Mesendoderm (in vitro differentiated cells): Measurements from ENCODE around the gene C12orf43.
"Not testable (repeated sequence)": the region's sequence is repeated elsewhere in the genome, so short reads cannot be mapped to it uniquely, and the experiment has no call there.

Experiments used
- DNase-seq: peaks from one replicate; pipeline ENCODE4 v3.0.0; 2013
- H2AK5ac ChIP-seq: 2 replicates; pipeline ENCODE4 v1.6.1; 2013; ENCODE audit warnings: low read length, inconsistent platforms
- H2BK120ac ChIP-seq: 2 replicates; pipeline ENCODE4 v1.6.1; 2013; ENCODE audit warnings: low read depth, mild to moderate bottlenecking, low read length, moderate library complexity, mixed read lengths
- H2BK15ac ChIP-seq: replicated peaks from 2 replicates; pipeline ENCODE4 v1.6.1; 2013; ENCODE audit warnings: low read depth, mild to moderate bottlenecking, moderate library complexity
- H2BK5ac ChIP-seq: 2 replicates; pipeline ENCODE4 v1.6.1; 2013; ENCODE audit warnings: low read length, inconsistent platforms
- H3K18ac ChIP-seq: 2 replicates; pipeline ENCODE4 v1.6.1; 2013; ENCODE audit warnings: mild to moderate bottlenecking, low read length, mixed read lengths
- H3K23ac ChIP-seq: one replicate; pipeline ENCODE4 v1.6.1; 2013; ENCODE audit warnings: low read length
- H3K27ac ChIP-seq: 2 replicates; pipeline ENCODE4 v1.5.1; 2013; ENCODE audit warnings: low read depth, mild to moderate bottlenecking, inconsistent platforms, low read length, moderate library complexity
- H3K27me3 ChIP-seq: 2 replicates; pipeline ENCODE4 v1.6.1; 2013; ENCODE audit warnings: low read length, control low read depth, mild to moderate bottlenecking, inconsistent platforms; ENCODE audit not compliant: insufficient read depth, poor library complexity
- H3K36me3 ChIP-seq: 2 replicates; pipeline ENCODE4 v1.6.1; 2013; ENCODE audit warnings: low read length, inconsistent platforms; ENCODE audit not compliant: control insufficient read depth, insufficient read depth
- H3K4ac ChIP-seq: one replicate; pipeline ENCODE4 v1.6.1; 2013; ENCODE audit warnings: low read depth, mild to moderate bottlenecking, low read length, moderate library complexity
- H3K4me1 ChIP-seq: 2 replicates; pipeline ENCODE4 v1.6.1; 2013; ENCODE audit warnings: low read depth, low read length, inconsistent platforms; ENCODE audit not compliant: control insufficient read depth
- H3K4me2 ChIP-seq: 2 replicates; pipeline ENCODE4 v1.6.1; 2013; ENCODE audit warnings: low read length
- H3K4me3 ChIP-seq: 2 replicates; pipeline ENCODE4 v1.5.1; 2013; ENCODE audit warnings: mild to moderate bottlenecking, low read length
- H3K56ac ChIP-seq: one replicate; pipeline ENCODE4 v1.6.1; 2013; ENCODE audit warnings: low read length
- H3K79me1 ChIP-seq: 2 replicates; pipeline ENCODE4 v1.6.1; 2013; ENCODE audit warnings: low read length, inconsistent platforms
- H3K79me2 ChIP-seq: 2 replicates; pipeline ENCODE4 v1.6.1; 2013; ENCODE audit warnings: mild to moderate bottlenecking, low read length; ENCODE audit not compliant: control insufficient read depth, insufficient read depth
- H3K9ac ChIP-seq: 2 replicates; pipeline ENCODE4 v1.6.1; 2013; ENCODE audit warnings: low read length, inconsistent platforms
- H4K5ac ChIP-seq: one replicate; pipeline ENCODE4 v1.6.1; 2013; ENCODE audit warnings: low read length
- H4K8ac ChIP-seq: one replicate; pipeline ENCODE4 v1.6.1; 2013; ENCODE audit warnings: low read depth, mild to moderate bottlenecking, control low read depth, low read length, moderate library complexity
- WGBS: extraction: QIAGEN DNeasy Blood & Tissue Kit; methylation state at CpG from one replicate; pipeline ENCODE4 v1.1.7; 2013; ENCODE audit warnings: low lambda C conversion rate, missing lambda C conversion rate; ENCODE audit not compliant: insufficient coverage; ENCODE audit errors: extremely low coverage; 5-methylcytosine and 5-hydroxymethylcytosine counted together

Gene C12orf43

DNA sequence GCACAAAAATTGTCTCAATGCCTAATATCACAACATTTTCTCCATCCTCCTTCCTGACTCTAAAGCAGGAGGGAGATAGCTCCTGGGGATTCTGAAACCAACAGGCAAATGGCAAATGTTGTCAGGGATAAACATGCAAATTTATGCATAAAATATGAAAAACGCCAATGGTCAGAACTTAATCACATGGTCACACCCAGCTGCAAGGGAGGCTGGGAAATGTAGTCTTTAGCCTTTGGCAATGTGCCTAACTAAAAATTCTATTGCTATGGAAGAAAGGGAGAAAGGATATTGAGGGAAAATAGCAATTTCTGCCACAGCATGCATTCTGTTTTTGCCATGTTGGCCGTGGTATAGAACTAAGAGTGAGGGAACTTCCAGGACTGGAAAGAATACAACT lies 34.4 kb upstream of the C12orf43 start:
- no peak overlapping the region for H4K8ac ChIP-seq
- H3K4me1 ChIP-seq: no peaks in the 10 kb centered on the region
- H3K4me2 ChIP-seq: no peak overlapping the region
- H3K4ac ChIP-seq: no peak overlapping the region
- H4K5ac ChIP-seq: no peak overlapping the region
- no CpG with 5 or more reads among the region's 2 CpGs for WGBS
- no peak overlapping the region for H3K18ac ChIP-seq
- no peak overlapping the region for H2BK5ac ChIP-seq
- no peak overlapping the region for H3K56ac ChIP-seq
- H3K9ac ChIP-seq: no peak overlapping the region
- H3K27me3 ChIP-seq: no peaks in the 10 kb centered on the region
- H3K4me3 ChIP-seq: no peak overlapping the region
- no peak overlapping the region for H3K23ac ChIP-seq
- DNase-seq: peak; percentile 14
- H3K79me1 ChIP-seq: no peaks in the 10 kb centered on the region
- H3K27ac ChIP-seq: no peak overlapping the region
- H2AK5ac ChIP-seq: no peak overlapping the region
- H2BK15ac ChIP-seq: no peak overlapping the region
- H3K36me3 ChIP-seq: no peaks in the 10 kb centered on the region
- H3K79me2 ChIP-seq: no peaks in the 10 kb centered on the region
- no peak overlapping the region for H2BK120ac ChIP-seq

DNA sequence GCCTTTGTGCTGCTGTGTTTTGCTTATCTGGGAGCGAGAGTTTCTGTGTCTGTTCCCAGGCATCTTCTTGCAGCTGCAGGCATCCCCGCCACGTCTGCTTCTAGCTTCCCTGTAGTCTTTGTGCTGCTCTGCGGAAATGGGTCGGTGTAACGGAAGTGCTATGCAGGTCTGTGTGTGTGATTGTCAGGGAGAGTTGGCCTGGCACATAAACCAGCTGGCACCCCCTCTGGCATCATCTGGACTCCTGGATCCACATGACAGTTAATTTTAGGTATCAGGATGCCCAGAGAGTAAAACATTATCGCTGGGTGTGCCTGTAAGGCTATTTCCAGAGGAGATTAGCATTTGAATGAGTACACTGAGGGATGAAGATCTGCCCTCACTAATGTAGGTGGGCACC lies 32.2 kb upstream of the C12orf43 start:
- no peak overlapping the region for H2BK15ac ChIP-seq
- H3K4ac ChIP-seq: no peak overlapping the region
- H3K9ac ChIP-seq: no peak overlapping the region
- no peak overlapping the region for H3K4me3 ChIP-seq
- H4K5ac ChIP-seq: no peak overlapping the region
- H2AK5ac ChIP-seq: no peak overlapping the region
- H3K4me2 ChIP-seq: no peak overlapping the region
- no peaks in the 10 kb centered on the region for H3K36me3 ChIP-seq
- WGBS: no CpG with 5 or more reads among the region's 7 CpGs
- DNase-seq: no peak
- H4K8ac ChIP-seq: no peak overlapping the region
- no peak overlapping the region for H3K18ac ChIP-seq
- no peak overlapping the region for H2BK5ac ChIP-seq
- no peak overlapping the region for H3K27ac ChIP-seq
- H3K79me2 ChIP-seq: no peaks in the 10 kb centered on the region
- no peak overlapping the region for H2BK120ac ChIP-seq
- no peaks in the 10 kb centered on the region for H3K4me1 ChIP-seq
- no peaks in the 10 kb centered on the region for H3K79me1 ChIP-seq
- no peaks in the 10 kb centered on the region for H3K27me3 ChIP-seq
- no peak overlapping the region for H3K56ac ChIP-seq
- no peak overlapping the region for H3K23ac ChIP-seq

DNA sequence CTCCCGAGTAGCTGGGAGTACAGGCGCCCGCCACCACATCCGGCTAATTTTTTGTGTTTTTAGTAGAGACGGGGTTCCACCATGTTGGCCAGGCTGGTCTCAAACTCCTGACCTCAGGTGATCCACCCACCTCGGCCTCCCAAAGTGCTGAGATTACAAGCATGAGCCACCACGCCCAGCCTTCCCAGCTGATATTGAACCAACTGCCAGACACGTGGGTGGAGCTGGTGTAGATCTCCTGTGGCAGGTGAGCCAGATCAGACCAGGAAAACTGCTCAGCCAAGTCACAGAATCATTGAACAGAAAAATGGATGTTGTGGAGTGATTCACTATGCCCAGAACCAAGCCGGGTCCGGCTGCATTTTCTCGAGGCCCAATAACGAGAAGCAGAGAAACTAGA lies 31.1 kb upstream of the C12orf43 start:
- H3K27ac ChIP-seq, H3K18ac ChIP-seq, H3K79me2 ChIP-seq, H3K4me3 ChIP-seq, H4K5ac ChIP-seq, H3K9ac ChIP-seq, H3K36me3 ChIP-seq, H3K4me2 ChIP-seq, H3K79me1 ChIP-seq, DNase-seq, H3K23ac ChIP-seq, H2BK15ac ChIP-seq, H3K4me1 ChIP-seq, H3K4ac ChIP-seq, H3K56ac ChIP-seq, H2AK5ac ChIP-seq, H3K27me3 ChIP-seq, H4K8ac ChIP-seq, H2BK120ac ChIP-seq, H2BK5ac ChIP-seq: not testable (repeated sequence)
- whole genome bisulfite sequencing: no CpG with 5 or more reads among the region's 12 CpGs

DNA sequence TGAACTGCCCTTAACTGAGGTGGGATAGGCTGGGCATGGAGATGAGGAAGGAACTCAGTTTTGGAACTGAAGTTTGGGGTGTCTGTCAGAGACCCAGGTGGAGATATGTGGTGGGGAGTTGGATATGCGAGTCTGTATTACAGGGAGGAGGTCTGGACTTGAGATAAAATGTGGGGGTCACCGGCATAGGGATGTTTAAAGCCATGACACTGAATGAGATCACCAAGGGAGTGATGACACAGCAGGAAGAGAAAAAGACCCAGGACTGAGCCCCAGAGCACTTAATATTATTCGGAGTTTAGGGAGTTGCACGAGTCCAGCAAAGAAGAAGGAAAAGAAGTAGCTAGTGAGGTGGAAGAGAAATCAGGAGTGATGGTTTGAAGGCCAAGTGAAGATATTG lies 26.8 kb upstream of the C12orf43 start:
- no peak overlapping the region for H2BK120ac ChIP-seq
- H3K18ac ChIP-seq: no peak overlapping the region
- no peaks in the 10 kb centered on the region for H3K4me1 ChIP-seq
- no peak overlapping the region for H3K4me2 ChIP-seq
- H2AK5ac ChIP-seq: no peak overlapping the region
- H4K8ac ChIP-seq: no peak overlapping the region
- no peak overlapping the region for H3K23ac ChIP-seq
- no peak for DNase-seq
- no peak overlapping the region for H3K27ac ChIP-seq
- H3K56ac ChIP-seq: no peak overlapping the region
- no peaks in the 10 kb centered on the region for H3K79me1 ChIP-seq
- H3K9ac ChIP-seq: no peak overlapping the region
- no peaks in the 10 kb centered on the region for H3K27me3 ChIP-seq
- H2BK15ac ChIP-seq: no peak overlapping the region
- no peak overlapping the region for H3K4ac ChIP-seq
- no peak overlapping the region for H3K4me3 ChIP-seq
- WGBS: no CpG with 5 or more reads among the region's 4 CpGs
- H3K36me3 ChIP-seq: no peaks in the 10 kb centered on the region
- no peaks in the 10 kb centered on the region for H3K79me2 ChIP-seq
- H4K5ac ChIP-seq: no peak overlapping the region
- no peak overlapping the region for H2BK5ac ChIP-seq

DNA sequence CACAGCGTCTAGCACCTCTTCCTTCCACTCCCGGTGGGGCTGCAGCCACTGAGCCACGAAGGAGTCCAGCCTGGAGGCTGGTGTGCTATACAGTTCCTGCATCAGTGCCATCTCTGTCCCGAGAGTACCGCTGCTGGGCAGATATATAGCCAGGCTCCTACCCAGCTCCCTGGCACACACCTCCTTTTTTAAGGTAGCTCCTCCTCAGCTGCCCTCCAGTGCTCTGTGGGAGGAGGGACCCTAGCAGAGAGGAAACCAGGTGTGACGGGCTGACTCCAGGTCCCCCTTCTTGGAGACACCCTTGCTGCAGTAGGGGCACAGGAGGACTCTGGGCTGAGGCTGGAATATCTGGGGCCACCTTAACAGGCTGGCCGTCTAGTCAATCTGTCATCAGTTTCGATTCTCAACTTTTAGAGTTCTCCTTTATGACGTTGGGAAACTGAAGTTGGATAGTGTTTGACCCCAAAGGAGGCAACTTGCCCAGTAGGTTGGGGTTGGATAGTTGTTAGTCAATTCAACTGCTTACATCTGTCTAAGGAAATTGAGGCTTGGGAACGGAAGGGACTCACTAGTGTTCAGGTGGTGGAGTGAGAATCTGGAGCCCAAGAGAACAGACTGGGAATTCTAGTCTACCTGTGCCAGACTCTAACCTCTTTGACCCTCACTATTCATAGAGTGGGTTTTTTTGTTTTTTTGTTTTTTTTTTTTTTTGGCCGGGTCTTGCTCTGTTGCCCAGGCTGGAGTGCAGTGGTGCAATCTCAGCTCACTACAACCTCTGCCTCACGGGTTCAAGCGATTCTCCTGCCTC lies 22.8 kb upstream of the C12orf43 start, which contains the start of gene OASL:
Gene OASL (minus strand): TSS at position 386 of the 808 bp plus-strand sequence. CDS start 275 bp downstream, at position 111.
- H3K36me3 ChIP-seq: no peaks in the 10 kb centered on the region
- H3K79me1 ChIP-seq: no peaks in the 10 kb centered on the region
- no peak within 1 kb of the TSS for H2BK15ac ChIP-seq
- H3K4me3 ChIP-seq: no peak within 1 kb of the TSS
- no peak within 1 kb of the TSS for H2BK5ac ChIP-seq
- no peak within 1 kb of the TSS for H3K27ac ChIP-seq
- no peaks in the 10 kb centered on the region for H3K79me2 ChIP-seq
- H3K4me1 ChIP-seq: no peaks in the 10 kb centered on the region
- H3K4ac ChIP-seq: no peak within 1 kb of the TSS
- no peak within 1 kb of the TSS for H3K56ac ChIP-seq
- whole genome bisulfite sequencing: no CpG with 5 or more reads among the region's 13 CpGs
- no peak within 1 kb of the TSS for H3K4me2 ChIP-seq
- no peak within 1 kb of the TSS for H3K9ac ChIP-seq
- no peak within 1 kb of the TSS for H3K18ac ChIP-seq
- no peaks in the 10 kb centered on the region for H3K27me3 ChIP-seq
- H2BK120ac ChIP-seq: no peak within 1 kb of the TSS
- no peak within 1 kb of the TSS for H4K8ac ChIP-seq
- H4K5ac ChIP-seq: no peak within 1 kb of the TSS
- DNase-seq: no peak
- no peak within 1 kb of the TSS for H3K23ac ChIP-seq
- H2AK5ac ChIP-seq: no peak within 1 kb of the TSS
